GM12892 (cell line): ENCODE results near the gene GTPBP3.

Source experiments
- POLR2A ChIP-seq: IDR thresholded peaks from 2 replicates; pipeline ENCODE4 v1.6.1; 2011; ENCODE audit warnings: low read depth, low read length, control low read depth
- TAF1 ChIP-seq: IDR thresholded peaks from 2 replicates; pipeline ENCODE4 v1.6.1; 2011; ENCODE audit warnings: low read depth, mild to moderate bottlenecking, control low read depth, low read length, borderline replicate concordance

DNA sequence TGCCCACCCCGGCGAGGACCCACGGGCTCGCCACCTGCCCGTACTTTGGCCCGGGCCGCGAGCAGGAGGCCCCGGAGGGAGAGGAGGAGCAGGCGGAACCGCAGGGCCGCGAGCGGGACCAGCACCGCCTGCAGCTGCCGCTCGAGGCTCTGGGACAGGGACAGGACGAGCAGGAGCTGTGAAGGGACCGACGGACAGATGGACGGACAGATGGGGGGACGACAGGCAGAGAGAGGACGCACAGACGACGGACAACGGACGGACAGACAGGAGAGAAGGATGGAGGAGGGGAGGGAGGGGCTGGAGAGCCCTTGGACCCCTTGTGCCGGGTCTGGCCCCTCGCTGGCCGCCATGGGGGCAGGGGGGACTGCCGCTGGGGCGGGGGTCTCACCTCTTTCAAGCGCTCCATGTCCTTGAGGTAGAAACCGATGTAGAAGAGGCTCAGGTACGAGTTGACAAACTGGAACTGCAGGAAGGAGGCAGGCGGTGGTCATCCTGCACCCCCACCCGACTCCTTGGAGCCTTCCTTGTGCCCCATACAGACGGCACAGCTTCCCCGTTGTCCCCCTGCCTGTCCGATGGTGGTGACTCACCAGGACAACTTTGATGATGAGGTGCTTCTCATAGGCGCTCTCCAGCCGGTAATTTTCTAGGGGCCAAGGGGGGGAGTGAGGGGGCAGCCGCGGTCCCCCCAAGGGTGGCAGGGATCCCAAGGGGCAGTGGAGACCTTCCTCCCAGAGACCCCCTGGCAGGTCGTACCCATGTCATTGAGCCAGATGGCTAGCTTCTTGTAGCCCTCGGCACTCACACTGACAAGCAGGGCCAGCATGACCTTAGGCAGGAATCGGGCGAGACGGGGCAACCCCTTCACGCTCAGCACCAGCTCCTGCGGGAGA is 7.7 kb upstream of the GTPBP3 start:
- no peak for TF ChIP-seq POLR2A
- no peak for TF ChIP-seq TAF1
